ENCODE measurements around the gene CBLC.
"Not testable (repeated sequence)": the region's sequence is repeated elsewhere in the genome, so short reads cannot be mapped to it uniquely, and the experiment has no call there.

CBLC gene

GRCh38 chr19:44765033-44765948 lies 12.4 kb upstream of the CBLC start:
- no peak for DNase-seq (ENCODE audit: low read depth, low spot score)

GRCh38 chr19:44765949-44766335 lies 11.7 kb upstream of the CBLC start:
- DNase-seq (ENCODE audit: low read depth, low spot score): no peak

- DNase-seq (ENCODE audit: low read depth, low spot score): no peak
These were observed 10.2 kb upstream of the CBLC start for GRCh38 chr19:44767295-44768180.

GRCh38 chr19:44770550-44771257 lies 7.0 kb upstream of the CBLC start:
- DNase-seq (ENCODE audit: low read depth, low spot score): peak; percentile 75

- DNase-seq (ENCODE audit: low read depth, low spot score): not testable (repeated sequence)
These were observed 5.5 kb upstream of the CBLC start for GRCh38 chr19:44772144-44772543.

GRCh38 chr19:44772959-44773358 lies 4.7 kb upstream of the CBLC start:
- DNase-seq (ENCODE audit: low read depth, low spot score): no peak

- DNase-seq (ENCODE audit: low read depth, low spot score): no peak
These were observed 1.9 kb upstream of the CBLC start for GRCh38 chr19:44775676-44776240.

- no peak for DNase-seq (ENCODE audit: low read depth, low spot score)
These were observed 1.1 kb upstream of the CBLC start for GRCh38 chr19:44776402-44777096.

GRCh38 chr19:44779150-44779549 lies 1.5 kb downstream of the CBLC start:
- no peak for DNase-seq (ENCODE audit: low read depth, low spot score)

- not testable (repeated sequence) for DNase-seq (ENCODE audit: low read depth, low spot score)
These were observed 4.0 kb downstream of the CBLC start for GRCh38 chr19:44781694-44782093.

- no peak for DNase-seq (ENCODE audit: low read depth, low spot score)
These were observed 5.0 kb downstream of the CBLC start for GRCh38 chr19:44782729-44783128.

- no peak for DNase-seq (ENCODE audit: low read depth, low spot score)
These were observed 5.9 kb downstream of the CBLC start for GRCh38 chr19:44783545-44783944.

GRCh38 chr19:44785271-44785670 lies 7.6 kb downstream of the CBLC start:
- DNase-seq (ENCODE audit: low read depth, low spot score): no peak

GRCh38 chr19:44785993-44786392 lies 8.3 kb downstream of the CBLC start:
- no peak for DNase-seq (ENCODE audit: low read depth, low spot score)

- no peak for DNase-seq (ENCODE audit: low read depth, low spot score)
These were observed 11.3 kb downstream of the CBLC start for GRCh38 chr19:44788971-44789370.

- DNase-seq (ENCODE audit: low read depth, low spot score): no peak
These were observed 12.3 kb downstream of the CBLC start for GRCh38 chr19:44789943-44790483.

- DNase-seq (ENCODE audit: low read depth, low spot score): no peak
These were observed 14.6 kb downstream of the CBLC start for GRCh38 chr19:44792281-44792680.

GRCh38 chr19:44794610-44795009 lies 16.9 kb downstream of the CBLC start:
- no peak for DNase-seq (ENCODE audit: low read depth, low spot score)

- DNase-seq (ENCODE audit: low read depth, low spot score): no peak
These were observed 17.8 kb downstream of the CBLC start for GRCh38 chr19:44795398-44795987.

- no peak for DNase-seq (ENCODE audit: low read depth, low spot score)
These were observed 19.0 kb downstream of the CBLC start for GRCh38 chr19:44796701-44797115.
